Measurements from ENCODE around the gene C19orf38. TPM values are rescaled to one million over a fixed set of nuclear protein-coding genes. Genes with fewer than 3 reads are reported as not detected.

Gene C19orf38
- total RNA-seq, 1 experiment from 2014 or later, result not detected

DNA sequence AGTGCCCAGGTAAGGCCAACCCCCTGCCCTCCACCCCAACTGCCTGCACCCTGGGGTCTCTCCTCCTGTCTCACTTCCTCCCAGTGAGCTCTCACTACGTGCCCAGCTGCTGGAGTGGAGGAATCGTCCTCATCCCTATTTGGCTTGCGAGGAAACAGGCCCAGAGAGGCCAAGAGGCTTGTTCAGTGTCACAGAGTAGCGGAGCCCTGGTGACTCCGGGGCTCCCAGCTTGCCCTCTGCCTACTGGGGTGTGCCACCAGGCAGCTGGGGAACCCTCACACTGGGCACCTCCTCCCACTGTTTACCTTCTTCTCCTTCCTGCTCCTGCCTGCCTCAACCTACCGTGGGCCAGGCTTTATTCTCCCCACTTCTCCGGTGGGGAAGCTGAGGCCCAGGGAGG, 17.8 kb upstream of the C19orf38 start:
- no peak overlapping the region for H3K4me2 ChIP-seq (ENCODE audit: insufficient read depth, insufficient read length, low read length)
- no peaks in the 10 kb centered on the region for H3K9me3 ChIP-seq (ENCODE audit: control insufficient read depth, low read depth, low read length)
- H3K27ac Mint-ChIP-seq, result 0 out of 7 replicates have a peak overlapping the region, but pooled peaks of 1 of the 3 experiments have one; percentile 44
- TF ChIP-seq CTCF (conservative IDR thresholded peaks at IDR 0.05), result no peak
- H2BK12ac ChIP-seq (ENCODE audit: insufficient read length, low read depth, low read length), result no peak overlapping the region
- H3K27ac ChIP-seq (ENCODE audit: insufficient read length, low read depth, low read length), result no peak overlapping the region
- H3T11ph ChIP-seq (ENCODE audit: low read length), result no peak overlapping the region
- H4K5ac ChIP-seq (ENCODE audit: insufficient read length, low read depth, low read length), result no peak overlapping the region
- no peak overlapping the region for H2BK5ac ChIP-seq (ENCODE audit: insufficient read length, low read length)
- no peaks in the 10 kb centered on the region for H3K27me3 Mint-ChIP-seq (ENCODE audit: low read depth)
- no peak overlapping the region for H3K14ac ChIP-seq (ENCODE audit: insufficient read depth, low read length)
- no CpG with 5 or more reads among the region's 7 CpGs for WGBS (ENCODE audit: extremely low coverage, insufficient read length, low lambda C conversion rate)
- H4K91ac ChIP-seq (ENCODE audit: insufficient read length, low read depth, low read length), result no peak overlapping the region
- no peaks in the 10 kb centered on the region for H4K20me1 ChIP-seq (ENCODE audit: control insufficient read depth, insufficient read depth, insufficient read length)
- H3K27me3 ChIP-seq (ENCODE audit: insufficient read depth, low read length), result no peaks in the 10 kb centered on the region
- no peak overlapping the region for H3K9ac ChIP-seq (ENCODE audit: extremely low read depth, insufficient read length, low read length)
- H2AK5ac ChIP-seq (ENCODE audit: insufficient read length, low read length), result no peak overlapping the region
- no peak overlapping the region for H3K4ac ChIP-seq (ENCODE audit: low read depth, low read length)
- no peak overlapping the region for H2BK15ac ChIP-seq (ENCODE audit: low read depth, low read length)
- H3K23me2 ChIP-seq (ENCODE audit: insufficient read length, low read depth, low read length, poor library complexity, severe bottlenecking), result no peaks in the 10 kb centered on the region
- H4K8ac ChIP-seq (replicated peaks; ENCODE audit: insufficient read length, low read depth, low read length), result no peak overlapping the region
- no peak overlapping the region for H2BK20ac ChIP-seq (ENCODE audit: low read depth, low read length, poor library complexity, severe bottlenecking)
- no peaks in the 10 kb centered on the region for H3K79me2 ChIP-seq (ENCODE audit: insufficient read depth, low read length)
- H3K79me1 ChIP-seq (ENCODE audit: insufficient read depth, low read depth, low read length, poor library complexity, severe bottlenecking), result no peaks in the 10 kb centered on the region
- no peak overlapping the region for H2AFZ ChIP-seq (ENCODE audit: low read length)
- H3K18ac ChIP-seq (ENCODE audit: insufficient read length, low read depth, low read length), result no peak overlapping the region
- H3K9me3 Mint-ChIP-seq, result no peaks in the 10 kb centered on the region
- no peak overlapping the region for H2BK120ac ChIP-seq (ENCODE audit: low read depth, low read length, poor library complexity, severe bottlenecking)
- no peak overlapping the region for H3K56ac ChIP-seq (ENCODE audit: insufficient read length, low read depth, low read length)
- H3K4me1 ChIP-seq (ENCODE audit: insufficient read depth, low read length), result no peaks in the 10 kb centered on the region
- H3K23ac ChIP-seq (ENCODE audit: insufficient read length, low read depth, low read length), result no peak overlapping the region
- peak overlapping the region in 1 of 2 experiments; percentile 35; a peak in 1 of 5 replicates for H3K4me3 Mint-ChIP-seq
- peaks cover 11 to 35% (median 31%) of the 10 kb centered on the region in 3 experiments; a peak in 5 of 7 replicates for H3K36me3 Mint-ChIP-seq (ENCODE audit: insufficient read depth in 1 of 3, low read depth in 3 of 3)
- DNase-seq, result no peak
- H3K4me1 Mint-ChIP-seq, result no peaks in the 10 kb centered on the region
